Raji (cell line): ENCODE data around the gene POLRMT.

Experiments
- POLR2A ChIP-seq: IDR thresholded peaks from 2 replicates; pipeline ENCODE4 v1.6.1; 2011; ENCODE audit warnings: low read depth, low read length, control low read depth; ENCODE audit not compliant: insufficient read depth

POLRMT gene

GRCh38 chr19:583198-583967, 50.0 kb downstream of the POLRMT start:
- TF ChIP-seq POLR2A: no peak

- TF ChIP-seq POLR2A: no peak
Measured at GRCh38 chr19:582497-583197, 50.7 kb downstream of the POLRMT start.

GRCh38 chr19:581399-582111, 51.8 kb downstream of the POLRMT start:
- no peak for TF ChIP-seq POLR2A

- TF ChIP-seq POLR2A: no peak
Measured at GRCh38 chr19:580274-580835, 53.0 kb downstream of the POLRMT start.

GRCh38 chr19:579842-580155, 53.5 kb downstream of the POLRMT start:
- no peak for TF ChIP-seq POLR2A

GRCh38 chr19:579111-579841, 54.1 kb downstream of the POLRMT start:
- TF ChIP-seq POLR2A: no peak

- TF ChIP-seq POLR2A: no peak
Measured at GRCh38 chr19:577439-578392, 55.6 kb downstream of the POLRMT start.

- no peak for TF ChIP-seq POLR2A
Measured at GRCh38 chr19:576768-577438, 56.4 kb downstream of the POLRMT start.

GRCh38 chr19:575527-576506, 57.5 kb downstream of the POLRMT start:
- no peak for TF ChIP-seq POLR2A

- no peak for TF ChIP-seq POLR2A
Measured at GRCh38 chr19:574658-575526, 58.4 kb downstream of the POLRMT start.

GRCh38 chr19:573519-573825, 59.9 kb downstream of the POLRMT start:
- TF ChIP-seq POLR2A: no peak
